CD4-positive, alpha-beta memory T cell (primary cell): ENCODE results near the gene CTXND1. TPM values are rescaled to one million over a fixed set of nuclear protein-coding genes. Genes with fewer than 3 reads are reported as not detected.

Source experiments
- CTCF ChIA-PET: fragments of 350-600 bp; sonication (Branson Sonifier 250); formaldehyde crosslinking; loops from one replicate; lab custom pipeline; 2021; ENCODE audit warnings: inconsistent platforms; ENCODE audit not compliant: partially characterized antibody; lab: Charles Lee
- POLR2A ChIA-PET: fragments of 350-600 bp; sonication (Branson Sonifier 250); formaldehyde crosslinking; loops from one replicate; lab custom pipeline; 2021; ENCODE audit not compliant: partially characterized antibody; lab: Charles Lee
- DNase-seq, 5 donors: peaks; one replicate each; pipeline versions ENCODE4 v3.0.0 to v3.0.0-alpha.2; 2020 to 2022; ENCODE audit warnings: mixed read lengths in 1 of 5
- H3K27ac ChIP-seq: one replicate; pipeline ENCODE4 v1.7.0; 2013; ENCODE audit warnings: low read depth, low read length
- H3K27me3 ChIP-seq: 2 replicates; pipeline ENCODE4 v1.7.0; 2013; ENCODE audit warnings: mild to moderate bottlenecking, low read length, moderate library complexity; ENCODE audit not compliant: insufficient read depth
- H3K36me3 ChIP-seq: 2 replicates; pipeline ENCODE4 v1.7.0; 2013; ENCODE audit warnings: mild to moderate bottlenecking, low read length, moderate library complexity; ENCODE audit not compliant: insufficient read depth
- H3K4me1 ChIP-seq: 2 replicates; pipeline ENCODE4 v1.7.0; 2013; ENCODE audit warnings: mild to moderate bottlenecking, low read length, moderate library complexity; ENCODE audit not compliant: insufficient read depth
- H3K4me3 ChIP-seq, 2 donors: one replicate each; pipeline ENCODE4 v1.7.0; 2013; ENCODE audit warnings: low read length in 2 of 2, mild to moderate bottlenecking in 1 of 2
- H3K9me3 ChIP-seq, 2 donors: one replicate each; pipeline ENCODE4 v1.7.0; 2013; ENCODE audit warnings: low read length in 2 of 2, control low read depth in 1 of 2; ENCODE audit not compliant: control insufficient read depth in 1 of 2
- H3K27ac Mint-ChIP-seq, 7 donors: one replicate each; pipeline ENCODE4 v1.8.0; 2020 to 2021; ENCODE audit warnings: mixed read lengths in 7 of 7, mild to moderate bottlenecking in 6 of 7, inconsistent platforms in 3 of 7, moderate library complexity in 3 of 7
- H3K27me3 Mint-ChIP-seq, 2 donors: one replicate each; pipeline ENCODE4 v1.8.0; 2020 to 2021; ENCODE audit warnings: mixed read lengths in 2 of 2
- H3K36me3 Mint-ChIP-seq, 2 donors: one replicate each; pipeline ENCODE4 v1.8.0; 2020 to 2021; ENCODE audit warnings: mixed read lengths in 2 of 2, inconsistent platforms in 1 of 2, mild to moderate bottlenecking in 1 of 2
- H3K4me1 Mint-ChIP-seq, 4 donors: one replicate each; pipeline ENCODE4 v1.8.0; 2020 to 2021; ENCODE audit warnings: mixed read lengths in 4 of 4, mild to moderate bottlenecking in 1 of 4
- H3K4me3 Mint-ChIP-seq, 8 donors: one replicate each; pipeline ENCODE4 v1.8.0; 2020 to 2021; ENCODE audit warnings: mixed read lengths in 8 of 8, mild to moderate bottlenecking in 7 of 8, moderate library complexity in 6 of 8, inconsistent platforms in 3 of 8
- H3K9me3 Mint-ChIP-seq, 8 donors: one replicate each; pipeline ENCODE4 v1.8.0; 2020 to 2021; ENCODE audit warnings: mixed read lengths in 8 of 8, mild to moderate bottlenecking in 5 of 8, inconsistent platforms in 3 of 8, moderate library complexity in 1 of 8
- intact Hi-C: fragments of 100-400 bp; cut with micrococcal nuclease; formaldehyde crosslinking; loops from one replicate; pipeline ENCODE4 v1.15.1; 2023
- polyA plus RNA-seq, 2 donors: library from polyadenylated mRNA; unstranded; fragments of 300-500 nt; fragmentation: Illumina TruSeq; gene quantifications; one replicate each; pipeline ENCODE4 v1.2.3, GENCODE V29; 2021
- total RNA-seq, 2 experiments: library from RNA; stranded (reverse); gene quantifications; one replicate each; pipeline ENCODE4 v1.2.3, GENCODE V29; 2021

Gene CTXND1
- total and polyA plus RNA-seq, 4 experiments from 2014 or later: not detected

- Histone ChIP-seq H3K27ac (no peak overlapping the region), H3K4me3 (no peak overlapping the region), H3K27me3 (no peaks in the 10 kb centered on the region), H3K9me3 (no peaks in the 10 kb centered on the region), H3K4me1 (no peaks in the 10 kb centered on the region), H3K36me3 (no peaks in the 10 kb centered on the region)
- no peak overlapping the region for H3K4me3 Mint-ChIP-seq
- no peak for DNase-seq
- no peaks in the 10 kb centered on the region for H3K27me3 Mint-ChIP-seq
- H3K9me3 Mint-ChIP-seq: no peaks in the 10 kb centered on the region
- CTCF ChIA-PET: no interaction called here
- H3K36me3 Mint-ChIP-seq: peaks cover 26 to 55% of the 10 kb centered on the region in 2 donors
- intact Hi-C loops: loop anchor here (5.0 kb wide), 1 partner anchor 551 kb away; no protein-coding TSS in a partner anchor
- POLR2A ChIA-PET: no interaction called here
- H3K27ac Mint-ChIP-seq: no peak overlapping the region
- H3K4me1 Mint-ChIP-seq: no peaks in the 10 kb centered on the region
These were observed 63.8 kb downstream of the CTXND1 start for GRCh38 chr15:80188251-80188650.

GRCh38 chr15:80186597-80186996 is 65.4 kb downstream of the CTXND1 start:
- no peak overlapping the region for H3K27ac ChIP-seq
- ChIA-PET POLR2A (no interaction called here), CTCF (no interaction called here)
- H3K36me3 ChIP-seq: no peaks in the 10 kb centered on the region
- Mint-ChIP-seq H3K27me3 (no peaks in the 10 kb centered on the region), H3K27ac (no peak overlapping the region), H3K36me3 (peaks cover 39 to 70% of the 10 kb centered on the region in 2 donors), H3K9me3 (no peaks in the 10 kb centered on the region), H3K4me3 (no peak overlapping the region), H3K4me1 (no peaks in the 10 kb centered on the region)
- DNase-seq: no peak
- no peaks in the 10 kb centered on the region for H3K9me3 ChIP-seq
- no peaks in the 10 kb centered on the region for H3K4me1 ChIP-seq
- H3K4me3 ChIP-seq: no peak overlapping the region
- H3K27me3 ChIP-seq: no peaks in the 10 kb centered on the region
- intact Hi-C loops: loop anchor here (5.0 kb wide), 1 partner anchor 549 kb away; no protein-coding TSS in a partner anchor

GRCh38 chr15:80186066-80186465 is 65.9 kb downstream of the CTXND1 start:
- no peaks in the 10 kb centered on the region for H3K9me3 Mint-ChIP-seq
- H3K36me3 ChIP-seq: no peaks in the 10 kb centered on the region
- no peaks in the 10 kb centered on the region for H3K27me3 ChIP-seq
- no peaks in the 10 kb centered on the region for H3K27me3 Mint-ChIP-seq
- H3K9me3 ChIP-seq: no peaks in the 10 kb centered on the region
- H3K4me3 Mint-ChIP-seq: no peak overlapping the region
- H3K27ac Mint-ChIP-seq: no peak overlapping the region
- ChIA-PET POLR2A (no interaction called here), CTCF (no interaction called here)
- H3K4me3 ChIP-seq: no peak overlapping the region
- peaks cover 42 to 72% of the 10 kb centered on the region in 2 donors for H3K36me3 Mint-ChIP-seq
- no peaks in the 10 kb centered on the region for H3K4me1 ChIP-seq
- H3K4me1 Mint-ChIP-seq: no peaks in the 10 kb centered on the region
- no peak for DNase-seq
- H3K27ac ChIP-seq: no peak overlapping the region
- intact Hi-C loops: loop anchor here (5.0 kb wide), 1 partner anchor 549 kb away; no protein-coding TSS in a partner anchor

GRCh38 chr15:80185152-80185551 is 66.9 kb downstream of the CTXND1 start:
- no peak overlapping the region for H3K4me3 ChIP-seq
- CTCF ChIA-PET: no interaction called here
- H3K4me1 ChIP-seq: no peaks in the 10 kb centered on the region
- POLR2A ChIA-PET: no interaction called here
- H3K27me3 ChIP-seq: no peaks in the 10 kb centered on the region
- no peak overlapping the region for H3K27ac ChIP-seq
- Mint-ChIP-seq H3K36me3 (peaks cover 43 to 74% of the 10 kb centered on the region in 2 donors), H3K4me3 (no peak overlapping the region), H3K27ac (no peak overlapping the region), H3K4me1 (no peaks in the 10 kb centered on the region), H3K9me3 (no peaks in the 10 kb centered on the region), H3K27me3 (no peaks in the 10 kb centered on the region)
- intact Hi-C loops: loop anchor here (5.0 kb wide), 1 partner anchor 548 kb away; no protein-coding TSS in a partner anchor
- H3K9me3 ChIP-seq: no peaks in the 10 kb centered on the region
- H3K36me3 ChIP-seq: no peaks in the 10 kb centered on the region
- no peak for DNase-seq

- H3K27ac ChIP-seq: no peak overlapping the region
- intact Hi-C loops: no loop called here
- H3K4me3 Mint-ChIP-seq: no peak overlapping the region
- DNase-seq: no peak
- H3K27ac Mint-ChIP-seq: no peak overlapping the region
- POLR2A ChIA-PET: no interaction called here
- H3K4me1 ChIP-seq: no peaks in the 10 kb centered on the region
- H3K27me3 ChIP-seq: no peaks in the 10 kb centered on the region
- H3K27me3 Mint-ChIP-seq: no peaks in the 10 kb centered on the region
- H3K4me3 ChIP-seq: no peak overlapping the region
- H3K9me3 Mint-ChIP-seq: no peaks in the 10 kb centered on the region
- H3K9me3 ChIP-seq: no peaks in the 10 kb centered on the region
- H3K36me3 Mint-ChIP-seq: peaks cover 44 to 77% of the 10 kb centered on the region in 2 donors
- no peaks in the 10 kb centered on the region for H3K36me3 ChIP-seq
- CTCF ChIA-PET: no interaction called here
- H3K4me1 Mint-ChIP-seq: no peaks in the 10 kb centered on the region
These were observed 67.5 kb downstream of the CTXND1 start for GRCh38 chr15:80184554-80184953.

GRCh38 chr15:80183886-80184285 is 68.1 kb downstream of the CTXND1 start:
- POLR2A ChIA-PET: no interaction called here

GRCh38 chr15:80183306-80183705 is 68.7 kb downstream of the CTXND1 start:
- peaks cover 42 to 75% of the 10 kb centered on the region in 2 donors for H3K36me3 Mint-ChIP-seq
- H3K27ac ChIP-seq: no peak overlapping the region
- intact Hi-C loops: no loop called here
- ChIA-PET POLR2A (no interaction called here), CTCF (no interaction called here)
- no peaks in the 10 kb centered on the region for H3K9me3 Mint-ChIP-seq
- H3K4me1 Mint-ChIP-seq: no peaks in the 10 kb centered on the region
- H3K4me3 Mint-ChIP-seq: no peak overlapping the region
- H3K27ac Mint-ChIP-seq: no peak overlapping the region
- no peaks in the 10 kb centered on the region for H3K4me1 ChIP-seq
- DNase-seq: no peak
- no peak overlapping the region for H3K4me3 ChIP-seq
- no peaks in the 10 kb centered on the region for H3K27me3 Mint-ChIP-seq
- H3K9me3 ChIP-seq: no peaks in the 10 kb centered on the region
- H3K36me3 ChIP-seq: no peaks in the 10 kb centered on the region
- H3K27me3 ChIP-seq: no peaks in the 10 kb centered on the region

More at GRCh38 chr15:80183886-80184285, 68.1 kb downstream of the CTXND1 start:
- Histone ChIP-seq H3K9me3 (no peaks in the 10 kb centered on the region), H3K27ac (no peak overlapping the region), H3K4me1 (no peaks in the 10 kb centered on the region), H3K36me3 (no peaks in the 10 kb centered on the region), H3K27me3 (no peaks in the 10 kb centered on the region), H3K4me3 (no peak overlapping the region)
- intact Hi-C loops: no loop called here
- Mint-ChIP-seq H3K4me1 (no peaks in the 10 kb centered on the region), H3K36me3 (peaks cover 44 to 77% of the 10 kb centered on the region in 2 donors), H3K27ac (no peak overlapping the region), H3K27me3 (no peaks in the 10 kb centered on the region), H3K9me3 (no peaks in the 10 kb centered on the region), H3K4me3 (peak overlapping the region in 1 of 8 donors; percentile 2)
- no peak for DNase-seq
- CTCF ChIA-PET: no interaction called here
